HG03103 (cell line): ENCODE measurements around the gene ZNF780A.
"Not testable (repeated sequence)": the region's sequence is repeated elsewhere in the genome, so short reads cannot be mapped to it uniquely, and the experiment has no call there.

Experiments
- ATAC-seq: cut with Tn5 transposase; IDR thresholded peaks from one replicate; pipeline ENCODE4 v1.9.1; 2021; ENCODE audit warnings: low read depth; ENCODE audit not compliant: unreplicated experiment

ZNF780A gene

DNA sequence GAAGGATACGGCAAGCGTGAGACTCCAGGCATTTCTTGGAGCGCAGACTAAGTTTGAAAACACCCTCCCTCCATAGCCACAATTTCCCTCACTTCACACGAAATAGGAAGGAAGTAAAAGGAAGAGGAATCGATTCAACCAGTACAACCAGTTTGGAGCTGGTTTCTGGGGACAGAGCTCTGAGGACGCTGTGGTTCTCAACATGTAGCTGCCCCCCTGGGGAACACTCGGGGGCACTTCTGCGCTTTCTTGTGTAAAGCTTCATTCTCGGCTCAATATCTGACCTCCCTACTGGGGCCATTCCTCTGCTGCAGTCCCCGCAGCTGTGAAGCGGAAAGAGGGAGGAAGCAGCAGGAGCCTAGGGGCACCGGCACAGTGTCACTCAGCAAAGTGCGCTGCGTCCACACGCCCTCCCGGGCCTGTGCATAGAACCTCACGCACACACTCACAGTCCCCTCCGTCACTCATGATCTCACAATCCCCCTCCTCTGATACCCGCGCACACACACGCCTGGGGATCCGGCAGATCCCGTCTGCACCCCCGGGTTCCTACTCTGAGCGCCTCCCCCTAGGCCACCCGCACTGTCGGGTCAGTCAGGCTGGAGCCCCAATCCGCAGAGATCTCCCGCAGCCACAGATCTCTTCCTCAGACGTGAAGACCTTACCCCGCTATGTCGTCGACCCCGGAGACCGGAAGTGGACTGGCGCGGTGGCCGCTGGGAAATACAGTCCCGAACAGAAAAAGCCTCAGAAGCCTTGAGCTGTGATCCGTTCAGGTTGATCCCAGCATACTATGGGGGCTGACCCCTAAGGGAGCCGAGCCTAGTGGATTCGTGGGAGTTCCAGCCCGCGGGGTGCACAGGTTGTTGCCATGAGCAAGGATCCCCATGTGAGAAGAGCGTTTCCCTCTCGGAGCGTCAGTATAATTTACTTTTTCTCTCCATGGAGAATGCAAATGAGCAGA lies at the start of gene ZNF780A:
Gene ZNF780A, minus strand, starts transcription at position 703 of the 964 bp plus-strand sequence. CDS start 6,190 bp downstream, outside the sequence.
- peak; percentile 65 for ATAC-seq

DNA sequence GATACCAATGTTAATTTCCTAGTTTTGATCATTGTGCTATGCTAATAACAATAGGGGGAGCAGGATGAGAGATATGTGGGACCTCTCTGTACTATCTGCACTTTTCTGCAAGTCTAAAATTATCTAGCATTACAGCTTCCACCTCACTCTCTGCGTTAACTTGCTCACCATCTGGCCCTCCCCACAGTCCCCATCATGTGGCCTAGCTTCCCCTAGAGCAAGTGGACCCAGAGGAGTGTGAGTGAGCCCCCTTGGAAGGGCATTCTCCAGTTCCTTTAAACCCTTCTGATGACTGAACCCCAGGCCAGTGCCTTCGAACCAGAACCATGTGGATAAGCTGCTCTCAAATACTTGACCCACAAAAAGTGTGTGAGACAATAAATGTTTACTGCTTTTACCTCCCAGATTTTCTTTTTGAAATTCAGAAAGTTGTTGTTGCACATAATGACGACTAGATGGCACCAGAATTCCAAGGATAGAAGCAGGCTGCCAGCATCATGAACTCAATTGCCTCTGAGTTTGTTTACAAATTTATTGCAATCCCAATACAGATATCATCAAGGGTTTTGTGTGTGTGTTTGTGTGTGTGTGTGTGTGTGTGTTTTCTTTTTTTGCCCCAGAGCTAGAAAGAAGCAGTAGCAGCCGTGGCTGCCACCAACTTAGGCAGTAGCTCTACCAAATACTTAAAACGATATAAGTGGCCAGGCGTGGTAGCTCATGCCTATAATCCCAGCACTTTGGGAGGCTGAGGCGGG lies 49.0 kb upstream of the ZNF780A start:
- no peak for ATAC-seq

DNA sequence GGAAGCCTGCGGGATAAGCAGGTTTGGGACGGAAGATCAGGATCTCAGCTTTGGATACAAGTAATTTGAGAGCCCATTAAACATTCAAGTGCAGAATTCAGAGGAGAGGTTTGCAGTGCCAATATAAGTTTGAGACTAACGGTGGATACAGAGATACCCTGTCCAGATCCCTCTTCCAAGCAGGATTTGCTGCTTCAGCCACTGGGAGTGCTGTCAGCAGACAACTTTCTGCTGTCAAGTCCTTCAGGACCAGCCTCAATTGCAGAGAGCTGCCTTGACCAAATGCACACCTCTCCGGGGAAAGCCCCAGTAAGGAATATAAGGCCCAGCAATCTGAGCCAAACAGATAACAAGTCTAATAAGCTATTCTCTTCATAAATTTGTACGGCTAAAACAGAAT lies 46.1 kb upstream of the ZNF780A start:
- ATAC-seq = no peak

DNA sequence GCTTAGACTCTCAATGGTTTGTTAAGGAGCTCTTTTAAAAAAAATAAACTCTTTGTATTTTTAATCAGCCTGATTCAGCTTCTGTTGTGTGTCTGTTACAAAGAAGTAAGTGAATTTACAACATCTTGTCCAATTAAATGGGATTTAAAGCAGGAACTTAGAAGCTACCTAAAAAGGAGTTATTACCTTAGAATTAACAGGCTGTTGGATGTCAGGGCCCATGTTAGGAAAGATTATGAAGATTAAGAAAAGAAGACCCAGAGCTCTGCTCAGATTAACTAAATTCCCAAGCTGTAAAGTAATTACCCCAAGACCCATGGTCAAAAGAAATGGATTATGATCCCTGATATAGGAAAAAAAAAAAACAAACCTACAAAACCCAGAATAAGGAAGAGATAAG lies 44.1 kb upstream of the ZNF780A start:
- no peak for ATAC-seq

DNA sequence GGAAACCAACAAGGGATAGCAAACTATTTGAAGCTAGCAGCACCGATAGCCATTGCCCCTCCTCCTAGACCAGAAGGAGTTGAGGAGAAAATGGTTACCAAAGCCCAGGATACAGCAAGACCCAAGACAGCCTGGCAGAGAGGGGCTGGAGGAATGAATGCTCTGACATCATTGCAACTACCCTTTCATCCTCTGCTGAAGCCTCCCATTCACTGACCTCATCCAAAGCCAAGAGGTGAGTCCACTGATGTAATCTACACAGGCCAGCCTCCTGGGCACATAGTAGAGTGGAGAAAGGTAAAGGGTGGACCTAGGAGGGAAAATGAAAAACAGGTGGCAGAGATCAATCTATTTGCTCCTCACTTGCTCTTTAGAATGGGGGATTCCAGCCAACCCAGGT lies 42.7 kb upstream of the ZNF780A start:
- no peak for ATAC-seq

DNA sequence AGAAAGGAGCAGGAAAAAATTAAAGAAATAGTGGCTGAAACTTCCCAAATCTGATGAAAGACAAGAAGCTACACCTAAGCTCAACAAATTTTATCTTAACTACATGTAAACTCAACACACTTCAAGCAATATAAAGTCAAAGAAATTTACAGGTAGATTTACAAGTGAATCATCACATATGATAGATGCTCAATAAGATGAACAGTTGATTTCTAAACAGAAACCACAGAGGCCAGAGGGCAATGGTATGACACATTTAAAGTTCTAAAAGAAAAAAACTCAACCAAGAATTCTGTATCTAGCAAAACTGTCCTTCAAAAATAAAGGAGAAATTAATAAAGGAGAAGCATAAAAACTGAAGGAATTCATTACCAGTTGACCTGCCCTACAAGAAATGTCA lies 39.3 kb upstream of the ZNF780A start:
- ATAC-seq = no peak

DNA sequence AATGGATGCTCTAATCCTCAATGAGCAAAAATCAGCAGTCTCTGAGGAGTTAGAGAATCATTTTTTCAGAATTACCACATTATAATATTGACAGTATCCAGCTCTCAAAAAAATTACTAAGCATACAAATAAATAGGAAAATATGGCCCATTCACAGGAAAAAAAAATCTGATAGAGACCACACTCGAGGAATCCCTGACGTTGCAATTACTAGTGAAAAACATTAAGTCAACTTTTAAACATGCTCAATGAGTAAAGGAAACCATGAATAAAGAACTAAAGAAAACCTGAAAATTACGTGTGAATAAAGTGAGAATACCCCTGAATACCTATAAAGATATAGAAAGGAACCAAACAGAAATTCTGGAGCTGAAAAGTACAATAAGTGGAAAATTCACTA lies 38.7 kb upstream of the ZNF780A start:
- no peak for ATAC-seq

DNA sequence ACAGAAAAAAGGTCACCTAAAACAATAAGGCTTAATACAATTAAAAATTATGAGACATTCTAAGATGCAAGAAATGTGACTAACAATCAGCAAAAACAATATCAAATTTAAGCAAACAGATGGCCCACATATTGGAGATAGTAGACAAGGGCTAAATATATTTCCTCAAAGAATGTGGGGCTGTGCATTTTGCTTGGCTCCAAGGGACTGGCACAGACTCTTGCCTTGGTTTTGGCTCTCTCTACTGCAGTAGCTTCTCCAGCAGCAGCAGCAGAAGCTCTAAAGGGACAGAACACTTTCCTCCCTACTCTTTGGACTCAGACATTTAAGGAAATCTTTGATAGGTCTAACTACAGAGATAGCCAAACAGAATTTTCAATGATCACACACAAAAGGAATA lies 38.2 kb upstream of the ZNF780A start:
- ATAC-seq = no peak

DNA sequence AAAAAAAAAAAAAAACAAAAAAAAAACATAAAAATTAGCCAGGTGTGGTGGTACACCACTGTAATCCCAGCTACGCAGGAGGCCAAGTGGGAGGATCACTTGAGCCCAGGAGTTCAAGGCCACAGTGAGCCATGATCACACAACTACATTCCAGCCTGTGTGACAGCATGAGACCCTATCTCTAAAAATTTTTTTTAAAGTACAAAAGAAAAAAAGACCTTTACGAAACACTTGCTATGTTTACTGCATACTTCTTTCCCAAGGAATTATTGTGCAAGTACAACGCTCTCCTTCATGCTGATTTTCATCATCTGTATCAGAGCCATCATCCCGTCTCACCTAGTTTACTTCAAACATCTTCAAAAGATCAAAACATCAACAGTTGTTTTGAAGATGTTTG lies 28.6 kb upstream of the ZNF780A start:
- ATAC-seq = no peak

DNA sequence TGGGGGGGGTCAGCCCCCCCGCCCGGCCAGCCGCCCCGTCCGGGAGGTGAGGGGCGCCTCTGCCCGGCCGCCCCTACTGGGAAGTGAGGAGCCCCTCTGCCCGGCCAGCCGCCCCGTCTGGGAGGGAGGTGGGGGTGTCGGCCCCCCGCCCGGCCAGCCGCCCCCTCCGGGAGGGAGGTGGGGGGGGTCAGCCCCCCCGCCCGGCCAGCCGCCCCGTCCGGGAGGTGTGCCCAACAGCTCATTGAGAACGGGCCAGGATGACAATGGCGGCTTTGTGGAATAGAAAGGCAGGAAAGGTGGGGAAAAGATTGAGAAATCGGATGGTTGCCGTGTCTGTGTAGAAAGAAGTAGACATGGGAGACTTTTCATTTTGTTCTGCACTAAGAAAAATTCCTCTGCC lies 27.9 kb upstream of the ZNF780A start:
- ATAC-seq = not testable (repeated sequence)

DNA sequence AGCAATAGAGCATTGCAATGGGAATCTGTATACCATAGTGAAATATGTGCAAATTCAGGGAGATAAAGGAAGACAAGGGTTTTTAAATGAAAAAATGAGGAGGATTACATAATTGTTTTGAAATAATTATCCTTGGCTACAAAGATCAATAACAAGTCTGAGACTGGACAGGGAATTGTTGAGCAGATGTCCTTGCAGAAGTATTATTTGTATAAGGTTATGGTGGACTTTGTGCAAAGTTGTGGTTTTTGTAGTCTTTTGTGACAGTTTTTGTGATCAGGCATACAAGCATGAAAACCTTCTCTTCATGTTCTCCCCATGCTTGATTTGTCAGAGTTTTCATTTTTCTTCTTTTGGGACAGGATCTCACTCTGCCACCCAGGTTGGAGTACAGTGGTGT lies 25.3 kb upstream of the ZNF780A start:
- ATAC-seq = no peak

DNA sequence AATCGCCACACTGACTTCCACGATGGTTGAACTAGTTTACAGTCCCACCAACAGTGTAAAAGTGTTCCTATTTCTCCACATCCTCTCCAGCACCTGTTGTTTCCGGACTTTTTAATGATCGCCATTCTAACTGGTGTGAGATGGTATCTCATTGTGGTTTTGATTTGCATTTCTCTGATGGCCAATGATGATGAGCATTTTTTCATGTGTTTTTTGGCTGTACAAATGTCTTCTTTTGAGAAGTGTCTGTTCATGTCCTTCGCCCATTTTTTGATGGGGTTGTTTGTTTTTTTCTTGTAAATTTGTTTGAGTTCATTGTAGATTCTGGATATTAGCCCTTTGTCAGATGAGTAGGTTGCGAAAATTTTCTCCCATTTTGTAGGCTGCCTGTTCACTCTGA lies 23.4 kb upstream of the ZNF780A start:
- not testable (repeated sequence) for ATAC-seq

DNA sequence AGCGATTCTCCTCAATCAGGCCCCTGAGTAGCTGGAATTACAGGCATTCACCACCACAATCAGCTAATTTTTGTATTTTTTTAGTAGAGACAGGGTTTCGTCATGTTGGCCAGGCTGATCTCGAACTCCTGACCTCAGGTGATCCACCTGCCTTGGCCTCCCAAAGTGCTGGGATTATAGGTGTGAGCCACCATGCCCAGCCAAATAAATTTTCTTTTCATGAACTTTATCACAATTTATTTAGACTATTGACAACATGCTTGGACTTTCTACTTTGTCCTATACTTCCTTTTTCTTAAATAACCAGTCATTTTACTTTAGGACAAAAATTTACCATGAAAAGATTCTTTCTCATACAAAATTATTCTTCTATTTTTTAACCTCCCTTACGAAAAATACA lies 21.5 kb upstream of the ZNF780A start:
- not testable (repeated sequence) for ATAC-seq

DNA sequence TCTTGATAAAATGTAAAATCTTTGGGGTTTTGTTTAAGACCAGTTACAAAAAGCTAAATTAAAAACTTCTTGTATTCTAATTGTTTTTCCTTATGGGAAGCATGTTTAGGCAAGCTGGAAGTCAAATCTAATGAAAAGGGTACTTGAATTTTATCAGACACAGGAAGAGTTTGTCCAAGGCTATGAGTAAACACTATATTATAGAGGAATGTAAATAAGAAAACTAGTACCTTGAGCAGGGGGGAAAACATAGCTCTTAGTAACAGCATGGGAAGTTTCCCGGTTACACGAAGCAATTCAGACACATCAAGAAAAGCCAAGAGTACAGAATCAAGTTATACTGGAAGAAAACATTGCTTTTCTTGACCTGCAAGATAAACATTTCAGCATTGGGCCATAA lies 19.8 kb upstream of the ZNF780A start:
- ATAC-seq = no peak

DNA sequence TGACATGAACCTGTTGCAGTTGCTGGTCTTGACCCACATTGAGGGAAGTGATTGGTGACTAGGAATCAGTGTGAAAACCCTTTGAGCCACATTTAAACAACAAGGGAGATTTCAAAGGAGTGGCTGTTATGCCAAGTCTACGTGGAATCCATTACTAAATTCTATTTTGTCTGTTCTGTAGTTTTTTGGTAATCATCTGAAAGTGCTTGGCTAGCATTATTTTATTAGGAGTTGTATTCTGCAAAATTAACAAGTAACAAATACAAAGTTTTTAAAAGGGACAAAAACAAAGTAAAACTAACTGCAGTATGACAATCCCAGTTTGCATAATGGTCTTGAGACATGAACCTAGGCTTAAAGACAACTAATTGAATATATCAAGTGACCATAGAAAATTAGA lies 14.0 kb upstream of the ZNF780A start:
- no peak for ATAC-seq

DNA sequence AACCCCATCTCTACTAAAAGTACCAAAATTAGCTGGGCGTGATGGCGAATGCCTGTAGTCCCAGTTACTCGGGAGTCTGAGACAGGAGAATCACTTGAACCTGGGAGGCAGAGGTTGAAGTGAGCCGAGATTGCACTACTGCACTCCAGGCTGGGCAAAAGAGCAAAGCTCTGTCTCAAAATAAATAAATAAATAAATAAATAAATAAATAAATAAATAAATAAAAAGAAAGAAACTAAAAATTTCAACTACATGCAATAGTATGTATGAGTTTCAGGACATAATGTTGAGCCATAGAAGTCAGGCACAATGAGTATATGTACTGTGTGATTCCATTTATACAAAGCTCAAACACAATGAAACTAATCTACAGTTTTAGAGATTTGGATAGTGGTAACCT lies 12.9 kb upstream of the ZNF780A start:
- no peak for ATAC-seq

DNA sequence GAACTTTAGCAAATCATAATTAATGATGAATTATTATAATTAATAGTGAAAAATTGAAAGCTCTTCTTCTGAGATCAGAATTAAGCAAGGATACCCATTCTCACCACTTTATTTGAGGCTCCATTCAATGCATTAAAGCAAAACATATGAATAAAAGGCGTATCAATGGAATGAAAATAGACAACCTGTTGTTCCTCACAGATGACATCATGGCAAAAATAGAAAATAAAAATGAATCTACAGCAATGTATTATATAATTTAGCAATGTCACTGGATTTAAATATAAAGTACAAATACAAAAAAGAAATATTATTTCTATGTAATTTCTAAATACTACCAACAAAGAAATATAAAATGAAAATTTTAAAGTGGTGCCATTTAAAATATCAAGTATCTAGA lies 11.1 kb upstream of the ZNF780A start:
- no peak for ATAC-seq

DNA sequence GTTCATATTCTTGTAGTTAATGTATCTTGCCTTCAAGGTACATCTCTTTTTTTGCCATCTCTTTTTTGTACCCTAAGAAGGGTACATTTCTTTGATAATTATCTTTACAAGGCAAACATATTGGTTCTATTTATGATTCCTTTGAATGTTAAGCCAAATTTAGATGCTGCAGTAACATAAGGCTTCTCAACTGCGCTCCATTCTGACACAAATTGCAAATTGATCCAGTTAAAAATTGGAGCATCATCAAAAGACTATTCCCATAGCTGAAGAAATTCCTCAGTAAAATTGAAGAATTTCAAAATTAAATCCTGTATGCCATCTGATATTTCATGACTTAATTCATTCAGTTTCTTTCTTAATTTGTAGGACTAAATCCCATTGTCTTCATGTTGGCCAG lies 2.7 kb upstream of the ZNF780A start:
- no peak for ATAC-seq

DNA sequence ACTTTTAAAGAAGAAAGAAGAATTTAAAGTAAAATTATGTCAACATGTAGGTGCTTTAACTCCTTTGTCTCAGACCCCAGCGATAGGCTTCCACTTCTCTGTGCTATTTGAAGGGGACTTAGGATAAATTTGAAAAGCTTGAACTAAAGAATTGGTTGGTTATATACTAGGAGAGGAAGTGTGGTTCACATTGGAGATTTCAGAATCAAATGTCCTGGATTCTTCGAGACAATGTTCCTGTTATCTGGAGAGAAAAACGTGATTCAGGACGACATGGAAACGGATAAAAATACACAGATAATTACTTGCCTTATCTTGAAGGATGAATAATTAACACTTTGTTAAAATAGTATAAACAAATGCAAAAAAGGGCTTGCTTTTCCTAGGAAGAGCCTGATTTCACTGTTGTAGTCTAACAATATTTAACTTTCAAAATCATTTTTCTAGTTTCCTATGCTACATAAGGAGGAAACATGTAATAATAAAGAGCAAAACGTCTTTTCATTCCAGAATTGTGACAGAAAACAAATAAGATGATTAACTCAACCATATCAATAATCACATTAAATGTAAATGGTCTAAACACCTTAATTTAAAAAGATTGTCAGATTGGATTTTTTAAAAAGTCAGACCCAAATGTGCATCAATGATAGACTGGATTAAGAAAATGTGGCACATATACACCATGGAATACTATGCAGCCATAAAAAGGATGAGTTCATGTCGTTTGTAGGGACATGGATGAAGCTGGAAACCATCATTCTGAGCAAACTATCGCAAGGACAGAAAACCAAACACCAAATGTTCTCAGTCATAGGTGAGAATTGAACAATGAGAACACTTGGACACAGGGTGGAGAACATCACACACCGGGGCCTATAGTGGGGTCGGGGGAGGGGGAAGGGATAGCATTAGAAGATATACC lies 724 bp upstream of the ZNF780A start:
- ATAC-seq = no peak

DNA sequence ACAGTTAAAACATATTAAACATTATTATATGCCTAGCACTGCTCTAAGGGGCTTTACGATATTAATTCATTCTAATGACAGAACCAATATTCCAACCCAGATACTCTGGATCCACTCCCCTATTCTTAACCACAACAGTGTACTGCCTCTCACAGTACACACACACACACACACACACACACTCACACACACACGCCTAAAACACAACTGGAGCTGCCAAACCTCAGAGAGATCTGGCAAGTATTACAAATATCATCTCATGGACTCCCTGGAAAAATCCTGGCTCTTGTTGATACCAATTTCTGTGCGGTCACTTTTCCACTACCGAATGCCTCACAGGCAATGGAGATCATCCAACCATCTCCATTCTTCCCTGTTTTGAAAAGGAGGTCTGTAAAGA lies 1.3 kb downstream of the ZNF780A start:
- no peak for ATAC-seq
